T-helper 1 cell treated with Interleukin-12 subunit alpha and Interleukin-12 subunit beta and Interleukin-4 antibody, amounts not matched to agents 30 μg/mL and 1 μg/mL, for 36 hours (primary cell): ENCODE data around the gene MIB2.
A peak's percentile ranks its signal among the peaks of the same experiment; 100 is the strongest.

ENCODE experiments used
- H3K27ac Mint-ChIP-seq: one replicate; pipeline ENCODE4 v1.8.0; 2021; ENCODE audit warnings: mild to moderate bottlenecking, mixed read lengths
- H3K27me3 Mint-ChIP-seq: one replicate; pipeline ENCODE4 v1.8.0; 2021; ENCODE audit warnings: low read depth, mixed read lengths
- H3K36me3 Mint-ChIP-seq: one replicate; pipeline ENCODE4 v1.8.0; 2021; ENCODE audit warnings: low read depth, mixed read lengths
- H3K4me1 Mint-ChIP-seq: one replicate; pipeline ENCODE4 v1.8.0; 2021; ENCODE audit warnings: low read depth, mixed read lengths
- H3K4me3 Mint-ChIP-seq: one replicate; pipeline ENCODE4 v1.8.0; 2021; ENCODE audit warnings: mild to moderate bottlenecking, moderate library complexity, mixed read lengths
- H3K9me3 Mint-ChIP-seq: one replicate; pipeline ENCODE4 v1.8.0; 2021; ENCODE audit warnings: mixed read lengths

Gene MIB2

DNA sequence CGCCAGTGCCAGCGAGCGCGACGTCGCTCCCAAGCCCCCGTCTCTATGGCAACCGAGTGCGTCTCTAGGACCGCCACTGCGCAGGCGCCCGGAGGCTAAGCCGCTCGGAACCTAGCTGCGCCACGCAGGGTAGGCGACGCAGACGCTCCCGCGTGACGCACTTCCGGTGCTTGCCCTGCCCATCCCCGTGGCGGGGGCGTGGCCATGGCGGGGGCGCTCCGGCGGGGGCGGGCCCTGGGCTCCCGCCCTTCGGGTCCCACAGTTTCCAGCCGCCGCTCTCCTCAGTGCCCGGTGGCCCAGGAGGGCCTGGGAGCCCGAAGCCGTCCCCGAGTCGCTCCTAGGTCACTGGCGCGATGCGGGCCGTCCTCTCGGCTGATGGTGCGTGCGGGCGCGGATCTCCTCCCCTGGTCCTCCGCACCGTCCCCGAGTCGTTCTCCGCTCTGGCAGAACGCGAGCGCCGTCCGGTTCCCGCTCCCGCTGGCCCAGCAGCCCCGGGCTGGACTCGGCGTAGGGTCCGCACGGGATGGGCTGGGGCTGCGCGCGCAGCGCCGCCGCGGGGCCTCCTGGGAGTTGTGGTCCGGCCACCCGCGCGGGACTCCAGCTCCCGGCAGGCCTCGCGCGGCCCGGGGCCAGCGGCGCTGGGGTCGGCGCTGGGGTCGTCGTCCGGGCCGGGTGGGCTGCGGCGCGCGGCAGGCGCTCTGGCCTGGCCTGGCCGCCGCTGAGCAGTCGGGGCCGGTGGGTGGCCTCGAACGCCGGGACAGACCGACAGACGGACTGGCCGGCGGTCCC lies at the start of gene MIB2:
MIB2 (plus strand) TSS at position 245 of the 789 bp plus-strand sequence. CDS start 7,953 bp downstream, outside the sequence.
- peak within 1 kb of the TSS; percentile 93 for H3K27ac Mint-ChIP-seq
- no peaks in the 10 kb centered on the region for H3K9me3 Mint-ChIP-seq
- peaks cover 19% of the 10 kb centered on the region for H3K4me1 Mint-ChIP-seq
- peaks cover 5% of the 10 kb centered on the region for H3K36me3 Mint-ChIP-seq
- H3K27me3 Mint-ChIP-seq, result no peaks in the 10 kb centered on the region
- peak within 1 kb of the TSS; percentile 94 for H3K4me3 Mint-ChIP-seq

DNA sequence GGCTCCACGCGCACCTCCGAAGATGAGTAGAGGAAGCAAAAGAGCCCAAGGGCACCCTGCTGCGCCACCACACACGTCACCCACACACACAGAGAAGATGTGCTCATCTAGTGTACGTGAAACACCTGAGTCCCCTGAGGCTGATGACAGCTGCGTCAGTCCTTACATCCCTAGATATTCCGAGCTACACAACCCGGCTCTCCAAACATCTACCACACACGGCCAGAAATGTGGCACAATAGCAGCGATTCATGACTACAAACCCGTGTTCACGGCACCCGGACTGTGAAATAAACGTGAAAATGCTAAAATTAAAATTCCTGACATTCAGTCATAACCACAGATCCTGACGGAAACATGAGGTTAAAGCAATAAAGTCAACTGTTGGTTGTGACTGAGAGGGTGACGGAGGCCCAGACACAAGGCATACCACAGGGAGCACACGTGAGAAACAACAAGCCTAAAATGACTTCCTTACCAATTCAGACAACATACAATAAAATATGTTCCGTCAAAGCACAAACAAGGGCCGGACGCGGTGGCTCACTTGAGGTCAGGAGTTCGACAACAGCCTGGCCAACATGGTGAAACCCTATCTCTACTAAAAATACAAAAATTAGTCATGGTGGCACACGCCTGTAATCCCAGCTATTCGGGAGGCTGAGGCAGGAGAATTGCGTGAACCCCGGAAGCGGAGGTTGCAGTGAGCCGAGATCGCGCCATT lies 48.0 kb upstream of the MIB2 start:
- H3K27ac Mint-ChIP-seq, result no peak overlapping the region
- H3K4me1 Mint-ChIP-seq, result peaks cover 6% of the 10 kb centered on the region

DNA sequence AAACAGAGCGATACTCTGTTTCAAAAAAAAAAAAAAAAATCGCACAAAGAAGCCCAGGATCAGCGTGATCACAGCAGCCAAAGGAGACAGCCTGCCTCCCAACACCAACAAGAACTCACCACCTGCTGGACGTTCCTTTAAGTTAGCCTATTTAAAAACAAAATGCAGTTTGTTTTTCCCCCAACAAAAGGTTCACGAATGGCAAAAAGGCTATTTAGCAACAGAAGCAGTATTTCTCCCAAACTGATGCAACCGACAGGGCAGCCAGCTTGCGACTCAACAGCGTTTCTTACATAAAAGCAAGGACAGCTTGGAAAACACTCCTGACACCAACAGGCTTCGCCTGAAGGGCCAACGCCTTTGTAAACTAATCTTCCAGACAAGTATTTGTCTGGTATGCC lies 47.4 kb upstream of the MIB2 start:
- Mint-ChIP-seq H3K4me3 (no peak overlapping the region), H3K27me3 (no peaks in the 10 kb centered on the region), H3K27ac (no peak overlapping the region), H3K9me3 (no peaks in the 10 kb centered on the region), H3K36me3 (peaks cover 22% of the 10 kb centered on the region), H3K4me1 (peaks cover 6% of the 10 kb centered on the region)

More for the DNA sequence above, 48.0 kb upstream of the MIB2 start:
- Mint-ChIP-seq H3K4me3 (no peak overlapping the region), H3K36me3 (peaks cover 22% of the 10 kb centered on the region), H3K27me3 (no peaks in the 10 kb centered on the region), H3K9me3 (no peaks in the 10 kb centered on the region)

DNA sequence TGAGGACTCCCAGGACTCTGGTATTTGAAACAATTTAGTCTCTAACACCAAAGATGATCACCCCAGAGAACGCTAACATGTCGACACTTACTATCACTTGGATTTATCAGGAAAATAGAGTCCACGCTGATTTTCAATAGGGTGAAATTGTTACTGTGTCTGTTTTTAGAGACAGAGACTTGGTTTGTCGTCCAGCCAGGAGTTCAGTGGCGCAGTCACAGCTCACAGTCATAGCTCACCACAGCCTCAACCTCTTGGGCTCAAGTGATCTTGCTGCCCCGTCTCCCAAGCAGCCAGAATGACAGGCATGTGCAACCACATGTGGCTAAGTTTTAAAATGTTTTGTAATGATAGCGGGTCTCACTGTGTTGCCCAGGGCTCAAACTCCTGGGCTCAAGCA lies 46.0 kb upstream of the MIB2 start:
- Mint-ChIP-seq H3K36me3 (peaks cover 22% of the 10 kb centered on the region), H3K4me3 (no peak overlapping the region), H3K9me3 (no peaks in the 10 kb centered on the region), H3K27me3 (no peaks in the 10 kb centered on the region), H3K27ac (no peak overlapping the region), H3K4me1 (peaks cover 13% of the 10 kb centered on the region)

DNA sequence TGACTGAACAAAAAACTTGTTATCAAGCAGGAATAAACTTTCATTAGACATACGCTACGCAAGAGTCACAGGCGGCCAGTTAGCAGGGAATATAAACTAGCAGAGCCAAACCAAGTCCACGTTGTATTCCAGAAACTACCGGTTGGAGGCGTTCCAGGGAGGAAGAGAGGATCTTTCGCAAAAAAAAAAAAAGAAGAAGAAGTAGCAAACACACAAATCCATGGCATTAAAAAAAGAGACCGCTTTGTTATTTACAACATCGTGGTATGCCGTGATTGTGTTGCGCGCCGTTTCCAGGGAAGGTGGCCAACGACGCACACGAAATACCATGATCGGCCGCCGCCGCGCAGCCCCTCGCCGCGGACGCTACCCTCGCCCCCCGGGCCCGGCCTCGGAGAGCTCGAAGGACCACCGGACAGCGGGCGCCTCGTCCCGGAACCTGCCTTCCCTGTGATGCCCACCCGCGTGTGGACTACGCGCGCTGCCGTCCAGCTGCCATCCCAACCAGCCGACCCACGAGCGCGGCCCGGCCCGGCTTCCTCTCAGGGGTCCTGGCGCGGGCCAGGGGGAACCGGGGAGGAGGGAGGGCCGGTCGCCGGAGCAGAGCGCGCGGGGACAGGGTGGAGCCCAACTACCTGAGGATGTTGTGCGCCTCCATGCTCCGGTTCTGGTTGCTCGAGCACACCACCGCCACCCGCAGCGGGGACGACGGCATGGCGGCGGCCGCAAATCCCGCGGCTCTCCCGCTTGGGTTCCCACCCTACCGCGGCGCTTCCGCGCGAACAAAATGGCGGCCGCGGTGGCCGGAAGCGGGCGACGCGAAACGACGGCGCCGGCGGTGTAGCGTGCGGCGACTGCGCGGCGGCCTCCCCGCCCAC lies 41.2 kb upstream of the MIB2 start:
- H3K36me3 Mint-ChIP-seq, result peaks cover 16% of the 10 kb centered on the region
- no peaks in the 10 kb centered on the region for H3K9me3 Mint-ChIP-seq
- peaks cover 20% of the 10 kb centered on the region for H3K4me1 Mint-ChIP-seq

DNA sequence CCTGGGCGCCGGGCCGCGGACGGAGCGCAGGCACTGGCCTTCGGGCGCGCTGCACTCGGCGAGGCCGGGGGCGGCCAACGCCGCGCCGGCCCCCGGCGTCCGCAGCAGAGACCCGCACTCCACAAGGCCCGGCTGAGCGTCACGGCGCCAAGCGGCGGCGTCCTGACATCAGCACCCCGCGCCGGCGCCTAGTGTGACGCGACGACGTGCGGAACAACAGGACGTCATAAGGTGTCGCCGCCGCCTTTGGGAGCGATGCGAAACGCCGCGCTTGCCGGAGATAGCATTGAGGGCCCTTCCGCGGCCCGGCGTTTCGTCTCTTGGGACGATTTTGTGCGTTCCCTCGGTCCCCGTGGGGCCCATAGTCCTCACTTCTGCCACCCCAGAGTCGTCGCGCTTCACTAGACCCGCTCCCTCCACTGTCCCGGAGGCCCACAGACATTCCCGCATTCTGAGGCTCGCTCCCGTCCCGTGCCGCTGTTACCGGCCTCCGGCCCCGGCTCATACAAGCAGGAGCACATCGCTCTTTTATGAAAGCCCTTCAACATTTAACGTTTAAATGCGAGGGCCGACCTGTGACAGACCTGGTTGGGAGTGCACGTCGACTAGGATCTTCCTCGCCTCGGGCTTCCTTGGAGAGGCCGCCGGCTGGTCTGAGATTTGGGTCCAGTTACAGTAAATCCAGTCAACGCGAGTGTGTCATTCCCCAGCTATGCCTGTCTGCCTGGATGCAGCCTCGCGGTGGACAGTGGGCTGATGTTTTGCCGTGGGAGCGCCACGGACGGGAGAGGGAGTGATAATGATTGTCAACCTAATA lies 40.4 kb upstream of the MIB2 start, which contains the start of gene SSU72:
SSU72 (minus strand) TSS at position 143 of the 817 bp plus-strand sequence. CDS start 306 bp downstream, outside the sequence.
- H3K36me3 Mint-ChIP-seq, result peaks cover 14% of the 10 kb centered on the region
- peak within 1 kb of the TSS; percentile 100 for H3K4me3 Mint-ChIP-seq
- H3K4me1 Mint-ChIP-seq, result peaks cover 18% of the 10 kb centered on the region
- peaks cover under 1% of the 10 kb centered on the region for H3K27me3 Mint-ChIP-seq
- H3K9me3 Mint-ChIP-seq, result no peaks in the 10 kb centered on the region
- H3K27ac Mint-ChIP-seq, result peak within 1 kb of the TSS; percentile 99

More for the DNA sequence above, 41.2 kb upstream of the MIB2 start:
- Mint-ChIP-seq H3K27me3 (no peaks in the 10 kb centered on the region), H3K27ac (peak overlapping the region; percentile 99), H3K4me3 (peak overlapping the region; percentile 100)

DNA sequence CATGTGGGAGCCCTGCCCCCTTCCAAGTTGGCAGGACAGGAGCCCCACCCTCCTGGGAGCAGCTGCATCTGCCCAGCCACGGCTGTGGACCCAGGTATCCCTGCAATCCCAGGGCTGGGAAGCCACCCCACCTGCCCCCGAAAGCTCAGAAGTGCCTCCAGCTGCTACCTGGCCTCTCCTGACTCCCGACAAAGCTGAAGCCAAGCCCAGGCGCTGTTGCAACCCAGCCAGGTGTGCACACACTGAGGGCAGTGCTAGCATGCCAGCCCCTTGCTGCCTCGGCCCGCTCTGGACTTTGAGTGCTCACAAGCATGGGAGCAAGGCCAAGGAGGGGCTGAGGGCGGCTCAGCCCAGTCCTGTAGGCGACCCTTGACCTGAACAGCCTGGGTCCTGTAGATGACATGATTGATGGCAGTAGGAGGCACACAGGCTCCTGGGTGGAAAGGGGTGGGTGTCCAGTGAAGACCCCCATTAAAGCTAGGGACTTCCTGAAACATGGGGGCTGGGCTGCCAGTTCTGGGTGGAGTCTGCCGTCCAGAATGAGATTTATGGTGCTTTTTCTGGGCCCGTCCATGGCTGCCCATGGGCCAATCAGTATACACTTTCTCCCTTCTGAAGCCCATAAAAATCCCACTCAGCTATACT lies 37.8 kb upstream of the MIB2 start:
- Mint-ChIP-seq H3K4me1 (peaks cover 15% of the 10 kb centered on the region), H3K36me3 (peaks cover 8% of the 10 kb centered on the region), H3K9me3 (no peaks in the 10 kb centered on the region), H3K27ac (no peak overlapping the region), H3K4me3 (no peak overlapping the region), H3K27me3 (peaks cover 12% of the 10 kb centered on the region)

DNA sequence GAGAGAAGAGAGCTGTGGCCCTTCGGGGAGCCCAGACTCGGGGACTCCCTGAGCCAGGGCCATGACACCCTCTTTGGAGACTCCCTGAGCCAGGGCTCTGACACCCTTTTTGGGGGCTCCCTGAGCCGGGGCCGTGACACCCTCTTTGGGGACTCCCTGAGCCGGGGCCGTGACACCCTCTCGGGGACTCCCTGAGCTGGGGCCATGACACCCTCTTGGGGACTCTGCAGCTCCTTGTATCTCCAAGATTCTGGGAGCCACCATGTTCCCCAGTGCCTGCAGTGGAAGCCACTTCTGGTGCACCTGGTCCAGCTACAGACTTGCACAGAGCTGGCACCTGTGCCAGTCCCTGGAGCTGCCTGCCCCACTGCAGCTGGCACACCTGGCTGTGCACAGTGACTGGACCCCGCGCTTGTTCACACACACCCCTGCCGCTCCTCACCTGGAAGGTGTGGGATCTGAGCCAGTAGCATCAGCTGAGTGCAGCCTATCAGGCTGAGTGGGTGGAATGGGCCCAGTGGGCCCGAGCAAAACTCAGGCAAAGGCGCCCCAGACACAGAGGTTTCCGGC lies 36.8 kb upstream of the MIB2 start:
- peaks cover 21% of the 10 kb centered on the region for H3K27me3 Mint-ChIP-seq
- peaks cover 11% of the 10 kb centered on the region for H3K4me1 Mint-ChIP-seq
- peaks cover 4% of the 10 kb centered on the region for H3K36me3 Mint-ChIP-seq
- H3K4me3 Mint-ChIP-seq, result no peak overlapping the region
- no peak overlapping the region for H3K27ac Mint-ChIP-seq
- H3K9me3 Mint-ChIP-seq, result no peaks in the 10 kb centered on the region

DNA sequence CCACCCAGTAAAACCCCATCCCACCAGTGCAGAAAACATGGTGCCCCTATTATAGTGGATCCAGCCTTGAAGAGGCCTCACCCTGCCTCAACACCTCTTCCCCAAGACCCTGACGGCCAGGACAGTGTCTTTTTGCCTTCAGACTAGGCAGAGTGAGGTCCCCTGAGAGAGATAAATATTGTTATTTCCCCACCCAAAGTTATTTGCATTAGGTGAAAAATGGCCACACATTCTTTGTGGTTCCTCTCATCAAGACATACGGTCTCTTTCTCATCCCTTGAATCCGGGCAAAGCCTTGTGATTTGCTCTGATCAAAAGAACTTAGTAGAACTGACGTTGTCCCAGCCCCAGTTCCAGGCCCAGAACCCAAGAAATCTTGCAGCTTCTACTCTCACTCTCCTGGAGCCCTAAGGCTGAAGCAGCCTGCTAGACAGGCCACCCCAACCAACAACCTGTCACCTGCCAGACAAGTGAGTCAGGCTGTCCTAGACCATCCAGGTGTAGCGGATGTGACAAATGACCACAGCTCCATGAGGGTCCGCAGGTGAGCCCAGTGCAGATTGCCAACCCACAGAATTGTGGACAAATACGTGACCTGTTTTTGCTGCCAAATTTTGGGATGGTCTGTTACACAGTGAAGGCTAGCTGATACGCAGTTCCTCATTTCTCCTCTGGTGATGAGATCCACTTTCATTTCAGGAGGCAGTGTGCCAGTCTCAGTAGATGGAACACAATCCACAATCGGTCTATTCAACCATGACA lies 32.5 kb upstream of the MIB2 start:
- Mint-ChIP-seq H3K4me1 (peaks cover 4% of the 10 kb centered on the region), H3K27ac (no peak overlapping the region), H3K36me3 (no peaks in the 10 kb centered on the region), H3K27me3 (peaks cover 21% of the 10 kb centered on the region), H3K9me3 (no peaks in the 10 kb centered on the region), H3K4me3 (no peak overlapping the region)

DNA sequence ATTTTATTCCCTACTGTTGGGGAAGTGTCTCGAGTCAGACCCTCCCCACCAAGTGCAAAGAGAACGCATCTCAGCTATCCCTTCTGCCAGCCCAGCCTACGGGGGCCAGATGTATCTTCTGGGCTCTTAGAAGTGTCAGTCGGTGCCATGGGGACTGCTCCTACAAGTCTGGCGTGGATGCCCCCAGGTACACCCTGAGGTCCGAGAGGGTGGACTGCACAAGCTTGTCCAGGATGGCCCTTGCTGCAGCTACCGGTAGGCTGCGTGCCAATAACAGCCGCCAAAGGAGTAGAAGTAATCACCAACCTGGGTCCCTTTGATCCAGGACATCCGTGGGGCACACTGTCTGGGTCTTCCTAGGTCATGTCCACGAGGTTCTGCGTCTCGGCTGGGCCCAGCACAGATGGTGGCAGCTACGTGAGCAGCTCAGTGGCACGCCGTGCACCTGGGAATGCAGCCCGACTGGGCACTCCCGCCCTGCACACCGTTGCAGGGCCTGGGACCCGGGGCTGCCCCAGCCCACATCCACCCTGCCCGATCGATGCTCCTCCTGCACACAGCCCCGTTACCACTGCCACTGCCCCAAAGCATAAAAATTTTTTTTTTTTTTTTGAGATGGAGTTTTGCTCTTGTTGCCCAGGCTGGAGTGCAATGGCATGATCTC lies 31.8 kb upstream of the MIB2 start:
- no peaks in the 10 kb centered on the region for H3K36me3 Mint-ChIP-seq
- no peaks in the 10 kb centered on the region for H3K9me3 Mint-ChIP-seq
- no peak overlapping the region for H3K4me3 Mint-ChIP-seq
- peaks cover 21% of the 10 kb centered on the region for H3K27me3 Mint-ChIP-seq
- no peak overlapping the region for H3K27ac Mint-ChIP-seq
- peaks cover 4% of the 10 kb centered on the region for H3K4me1 Mint-ChIP-seq

DNA sequence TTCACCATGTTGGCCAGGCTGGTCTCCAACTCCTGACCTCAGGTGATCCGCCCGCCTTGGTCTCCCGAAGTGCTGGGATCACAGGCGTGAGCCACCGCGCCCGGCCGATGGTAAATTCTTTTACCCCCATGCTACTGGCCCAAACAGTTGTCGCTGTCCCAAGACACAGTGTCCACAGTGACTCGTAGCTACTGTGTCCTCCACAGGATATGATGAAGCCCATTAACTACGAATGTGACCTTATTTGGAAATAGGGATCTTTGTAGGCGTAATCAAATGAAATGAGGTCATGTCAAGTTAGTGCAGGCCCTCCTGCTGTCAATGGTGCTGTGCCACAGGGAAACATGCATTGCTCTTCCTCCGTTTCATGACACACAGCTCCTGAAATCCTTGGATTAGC lies 23.8 kb upstream of the MIB2 start:
- H3K36me3 Mint-ChIP-seq, result no peaks in the 10 kb centered on the region
- no peaks in the 10 kb centered on the region for H3K27me3 Mint-ChIP-seq
- no peak overlapping the region for H3K4me3 Mint-ChIP-seq
- H3K4me1 Mint-ChIP-seq, result no peaks in the 10 kb centered on the region
- H3K27ac Mint-ChIP-seq, result no peak overlapping the region
- H3K9me3 Mint-ChIP-seq, result no peaks in the 10 kb centered on the region
